Endothelial cell of umbilical vein (primary cell): Measurements from ENCODE around the gene RHEX. TPM values are rescaled to one million over a fixed set of nuclear protein-coding genes. Genes with fewer than 3 reads are reported as not detected.

Source experiments
- BruUV-seq: library from RNA; stranded (reverse); fragments of 400-500 nt; replicated peaks from 2 replicates; lab custom pipeline; 2021; lab: Mats Ljungman, UMichigan
- CTCF ChIA-PET: fragments of 300-600, 350-600 bp; sonication (Branson Sonifier 250); formaldehyde crosslinking; loops from one replicate; lab custom pipeline; 2021; ENCODE audit warnings: antibody characterized with exemption, inconsistent platforms; lab: Charles Lee
- POLR2A ChIA-PET: fragments of 300-600, 350-600 bp; sonication (Branson Sonifier 250); formaldehyde crosslinking; loops from one replicate; lab custom pipeline; 2021; ENCODE audit warnings: antibody characterized with exemption, inconsistent platforms; lab: Charles Lee
- DNase-seq: peaks from one replicate; pipeline ENCODE4 v3.0.0-alpha.2; 2011; ENCODE audit warnings: low read depth, low spot score
- FAIRE-seq: peaks from 2 replicates; lab custom pipeline; 2011; peaks lifted over from hg19 to GRCh38; lab: Jason Lieb, UNC
- H2AFZ ChIP-seq: 2 replicates; pipeline ENCODE4 v1.6.0; 2012; ENCODE audit warnings: low read depth, low read length, control low read depth, inconsistent platforms
- H3K27ac ChIP-seq: 2 replicates; pipeline ENCODE4 v1.5.1; 2011; ENCODE audit warnings: low read depth, mild to moderate bottlenecking, control low read depth, low read length, moderate library complexity; ENCODE audit not compliant: insufficient read depth
- H3K27me3 ChIP-seq, 2 experiments: 2 replicates each; pipeline versions ENCODE4 v1.6.0 to v1.6.1; 2011; ENCODE audit warnings: low read length in 2 of 2, mixed read lengths in 1 of 2; ENCODE audit not compliant: control insufficient read depth in 2 of 2, insufficient read depth in 2 of 2
- H3K36me3 ChIP-seq, 2 experiments: 2 replicates in 1 of 2; 3 replicates in 1 of 2; pipeline ENCODE4 v1.5.1; 2011; ENCODE audit warnings: low read length in 2 of 2, mild to moderate bottlenecking in 1 of 2, moderate library complexity in 1 of 2; ENCODE audit not compliant: control insufficient read depth in 2 of 2, insufficient read depth in 2 of 2; ENCODE audit errors: extremely low read depth in 1 of 2
- H3K4me1 ChIP-seq: 3 replicates; pipeline ENCODE4 v1.5.1; 2011; ENCODE audit warnings: mild to moderate bottlenecking, low read length; ENCODE audit not compliant: control insufficient read depth, insufficient read depth; ENCODE audit errors: extremely low read depth
- H3K4me2 ChIP-seq: 2 replicates; pipeline ENCODE4 v1.6.1; 2011; ENCODE audit warnings: low read length, control low read depth, mixed read lengths; ENCODE audit not compliant: insufficient read depth
- H3K4me3 ChIP-seq, 3 experiments: fragments of 200-600 bp in 1 of 3; sonication (generic), shearing (Covaris generic) in 1 of 3; replicated peaks in 1 of 3; 2 replicates each; pipeline ENCODE4 v1.5.1; 2011 to 2016; ENCODE audit warnings: control low read depth in 3 of 3, low read length in 3 of 3, mild to moderate bottlenecking in 2 of 3, inconsistent platforms in 1 of 3, low read depth in 1 of 3, moderate library complexity in 1 of 3; ENCODE audit not compliant: insufficient read depth in 1 of 3
- H3K79me2 ChIP-seq: 2 replicates; pipeline ENCODE4 v1.6.0; 2012; ENCODE audit warnings: low read length, inconsistent platforms; ENCODE audit not compliant: control insufficient read depth, insufficient read depth
- H3K9ac ChIP-seq: replicated peaks from 2 replicates; pipeline ENCODE3; 2011; ENCODE audit warnings: low read length, control low read depth; ENCODE audit not compliant: insufficient read depth; ENCODE audit errors: extremely low read depth
- H3K9me1 ChIP-seq: replicated peaks from 3 replicates; pipeline ENCODE4 v1.6.0; 2011; ENCODE audit warnings: mild to moderate bottlenecking, low read length; ENCODE audit not compliant: control insufficient read depth, insufficient read depth; ENCODE audit errors: extremely low read depth
- H3K9me3 ChIP-seq: replicated peaks from 2 replicates; pipeline ENCODE4 v1.5.1; 2012; ENCODE audit warnings: low read length, inconsistent platforms; ENCODE audit not compliant: control insufficient read depth, insufficient read depth
- H4K20me1 ChIP-seq: replicated peaks from 2 replicates; pipeline ENCODE3; 2011; ENCODE audit warnings: mild to moderate bottlenecking, low read length; ENCODE audit not compliant: control insufficient read depth, insufficient read depth; ENCODE audit errors: extremely low read depth
- CTCF ChIP-seq, 2 donors: IDR thresholded peaks; 1 replicate in 1 of 2; 2 replicates in 1 of 2; pipeline ENCODE4 v1.5.1; 2011; ENCODE audit warnings: low read length in 2 of 2, mild to moderate bottlenecking in 2 of 2, moderate library complexity in 2 of 2, control low read depth in 1 of 2, inconsistent platforms in 1 of 2, low read depth in 1 of 2; ENCODE audit not compliant: insufficient read depth in 1 of 2; ENCODE audit errors: extremely low read depth in 1 of 2
- EZH2 ChIP-seq: IDR thresholded peaks from 2 replicates; pipeline ENCODE4 v1.6.1; 2012; ENCODE audit warnings: borderline replicate concordance, low read depth, mild to moderate bottlenecking, moderate library complexity, low read length, inconsistent platforms; ENCODE audit not compliant: severe bottlenecking
- FOS ChIP-seq: IDR thresholded peaks from 2 replicates; pipeline ENCODE4 v1.6.1; 2011; ENCODE audit warnings: mild to moderate bottlenecking, low read length, moderate library complexity, borderline replicate concordance; ENCODE audit not compliant: insufficient read depth
- GATA2 ChIP-seq: IDR thresholded peaks from 2 replicates; pipeline ENCODE4 v1.7.0; 2011; ENCODE audit warnings: low read depth, mild to moderate bottlenecking, moderate library complexity, mixed read lengths, low read length; ENCODE audit not compliant: insufficient read length, insufficient read depth
- JUN ChIP-seq: IDR thresholded peaks from 2 replicates; pipeline ENCODE4 v1.6.1; 2011; ENCODE audit warnings: borderline replicate concordance, low read depth; ENCODE audit not compliant: insufficient read length, insufficient read depth
- MAX ChIP-seq: IDR thresholded peaks from 2 replicates; pipeline ENCODE4 v1.6.1; 2011; ENCODE audit not compliant: insufficient read depth, insufficient read length
- MYC ChIP-seq: IDR thresholded peaks from one replicate; pipeline ENCODE4 v1.6.1; 2011; ENCODE audit warnings: mild to moderate bottlenecking, low read depth, low read length
- POLR2A ChIP-seq: IDR thresholded peaks from 2 replicates; pipeline ENCODE4 v1.6.1; 2012; ENCODE audit warnings: low read depth, mild to moderate bottlenecking, control low read depth, low read length
- POLR2AphosphoS5 ChIP-seq: IDR thresholded peaks from 2 replicates; pipeline ENCODE4 v1.6.1; 2012; ENCODE audit warnings: low read depth, mild to moderate bottlenecking, control low read depth, low read length, moderate library complexity; ENCODE audit not compliant: insufficient read depth
- dilution Hi-C: fragments of 300-500 bp; cut with MboI; formaldehyde crosslinking; loops from one replicate; pipeline ENCODE4 v1.15.0; 2019; ENCODE audit warnings: low sequenced_read_pairs; ENCODE audit not compliant: extremely low pct_ligation_motif_present
- intact Hi-C: fragments of 100-400 bp; cut with micrococcal nuclease; formaldehyde crosslinking; loops from one replicate; pipeline ENCODE4 v1.10.0; 2022
- polyA plus RNA-seq, 4 experiments: library from polyadenylated mRNA; depleted of rRNA in 3 of 4; stranded (reverse) in 3 of 4; unstranded in 1 of 4; fragments of >200 nt; gene quantifications; 2 replicates each; pipeline versions ENCODE4 v1.2.1 to v1.2.3, GENCODE V29; 2011 to 2012; ENCODE audit warnings: missing spikeins in 1 of 4
- total RNA-seq: library from RNA; stranded (reverse); gene quantifications from 2 replicates; pipeline ENCODE4 v1.2.3, GENCODE V29; 2021

RHEX gene
- total and polyA plus RNA-seq, 2 donors (not counting 3 experiments of a cell fraction or from before 2014, with no cell fraction given): not detected

- FAIRE-seq: no peak
- no peak for DNase-seq
- ChIA-PET POLR2A (no interaction called here), CTCF (interaction anchor here (1.0 to 1.5 kb wide), 6 partner anchors 11 to 106 kb away, joined by 3 to 6 read pairs (median 4); no protein-coding TSS in a partner anchor)
- Histone ChIP-seq H3K4me3 (no peak overlapping the region), H3K79me2 (no peaks in the 10 kb centered on the region), H3K4me1 (no peaks in the 10 kb centered on the region), H3K27ac (no peak overlapping the region), H2AFZ (no peak overlapping the region), H3K9me3 (no peaks in the 10 kb centered on the region), H3K9me1 (no peaks in the 10 kb centered on the region), H4K20me1 (no peaks in the 10 kb centered on the region), H3K27me3 (peaks cover 0 to 18% of the 10 kb centered on the region in 2 experiments), H3K9ac (no peak overlapping the region), H3K4me2 (no peak overlapping the region), H3K36me3 (no peaks in the 10 kb centered on the region)
- TF ChIP-seq EZH2: no peak
- no peak for TF ChIP-seq MAX
- TF ChIP-seq GATA2: no peak
- no peak for TF ChIP-seq CTCF (IDR thresholded peaks at IDR 0.05; ENCODE audit: extremely low read depth in 1 of 2, insufficient read depth in 1 of 2, low read depth in 1 of 2, low read length in 2 of 2)
- TF ChIP-seq FOS: no peak
- no peak for TF ChIP-seq POLR2AphosphoS5
- no peak for TF ChIP-seq JUN
- no peak for TF ChIP-seq POLR2A
- no peak for TF ChIP-seq MYC
- dilution Hi-C loops (no loop called here), intact Hi-C loops (no loop called here)
- BruUV-seq: no TSS peak
Measured at GRCh38 chr1:206082831-206083695, 30.1 kb downstream of the RHEX start.
